Hematopoietic multipotent progenitor cell treated with erythropoietin and hydrocortisone succinate and interleukin-3 and kit ligand, for 4 days (in vitro differentiated cells): ENCODE measurements around the gene RPL18A.

Source experiments
- DNase-seq: peaks from one replicate; pipeline ENCODE4 v3.0.0-alpha.2; 2015

Gene RPL18A

GRCh38 chr19:17910791-17911360 lies 51.2 kb downstream of the RPL18A start:
- no peak for DNase-seq
